ENCODE results near the gene LCN6.

The LCN6 gene

GRCh38 chr9:136751814-136752213 lies 3.5 kb upstream of the LCN6 start:
- no peak for TF ChIP-seq CTCF (IDR thresholded peaks at IDR 0.05; ENCODE audit: low read depth, low read length)
- Histone ChIP-seq H3K9me3 (no peaks in the 10 kb centered on the region; the same call in 1 of the 2 replicates), H3K36me3 (no peaks in the 10 kb centered on the region), H3K4me1 (no peaks in the 10 kb centered on the region), H3K27me3 (no peaks in the 10 kb centered on the region), H3K4me3 (ENCODE audit: low read depth, low read length) (no peak overlapping the region)
- no peak for DNase-seq

GRCh38 chr9:136751244-136751643 lies 2.9 kb upstream of the LCN6 start:
- Histone ChIP-seq H3K27me3 (no peaks in the 10 kb centered on the region), H3K4me1 (no peaks in the 10 kb centered on the region), H3K9me3 (no peaks in the 10 kb centered on the region; the same call in 1 of the 2 replicates), H3K36me3 (no peaks in the 10 kb centered on the region), H3K4me3 (ENCODE audit: low read depth, low read length) (no peak overlapping the region)
- TF ChIP-seq CTCF (IDR thresholded peaks at IDR 0.05; ENCODE audit: low read depth, low read length) = no peak
- no peak for DNase-seq

- no peaks in the 10 kb centered on the region for H3K4me1 ChIP-seq
- H3K27me3 ChIP-seq = no peaks in the 10 kb centered on the region
- H3K4me3 ChIP-seq (ENCODE audit: low read depth, low read length) = no peak overlapping the region
- H3K9me3 ChIP-seq = no peaks in the 10 kb centered on the region; the same call in 1 of the 2 replicates
- no peak for TF ChIP-seq CTCF (IDR thresholded peaks at IDR 0.05; ENCODE audit: low read depth, low read length)
- no peaks in the 10 kb centered on the region for H3K36me3 ChIP-seq
- no peak for DNase-seq
These were observed 2.2 kb upstream of the LCN6 start for GRCh38 chr9:136750526-136750925.

GRCh38 chr9:136748666-136749611 lies 614 bp upstream of the LCN6 start:
- H3K27me3 ChIP-seq = no peaks in the 10 kb centered on the region
- H3K4me1 ChIP-seq = no peaks in the 10 kb centered on the region

GRCh38 chr9:136747161-136748060 lies 914 bp downstream of the LCN6 start:
- no peak overlapping the region for H3K4me3 ChIP-seq (ENCODE audit: low read depth, low read length)
- H3K36me3 ChIP-seq = no peaks in the 10 kb centered on the region
- no peaks in the 10 kb centered on the region for H3K4me1 ChIP-seq
- TF ChIP-seq CTCF (IDR thresholded peaks at IDR 0.05; ENCODE audit: low read depth, low read length) = no peak
- H3K9me3 ChIP-seq = no peaks in the 10 kb centered on the region; the same call in 1 of the 2 replicates
- no peaks in the 10 kb centered on the region for H3K27me3 ChIP-seq
- peak; percentile 21 for DNase-seq

More at GRCh38 chr9:136748666-136749611, 614 bp upstream of the LCN6 start:
- no peaks in the 10 kb centered on the region; the same call in 1 of the 2 replicates for H3K9me3 ChIP-seq
- no peak overlapping the region for H3K4me3 ChIP-seq (ENCODE audit: low read depth, low read length)
- DNase-seq = no peak
- no peaks in the 10 kb centered on the region for H3K36me3 ChIP-seq
- no peak for TF ChIP-seq CTCF (IDR thresholded peaks at IDR 0.05; ENCODE audit: low read depth, low read length)
